ENCODE measurements around the gene KLK2. TPM values are rescaled to one million over a fixed set of nuclear protein-coding genes. Genes with fewer than 3 reads are reported as not detected.
A peak's percentile ranks its signal among the peaks of the same experiment; 100 is the strongest.

Gene KLK2
- total RNA-seq, 1 experiment from 2014 or later, result not detected

DNA sequence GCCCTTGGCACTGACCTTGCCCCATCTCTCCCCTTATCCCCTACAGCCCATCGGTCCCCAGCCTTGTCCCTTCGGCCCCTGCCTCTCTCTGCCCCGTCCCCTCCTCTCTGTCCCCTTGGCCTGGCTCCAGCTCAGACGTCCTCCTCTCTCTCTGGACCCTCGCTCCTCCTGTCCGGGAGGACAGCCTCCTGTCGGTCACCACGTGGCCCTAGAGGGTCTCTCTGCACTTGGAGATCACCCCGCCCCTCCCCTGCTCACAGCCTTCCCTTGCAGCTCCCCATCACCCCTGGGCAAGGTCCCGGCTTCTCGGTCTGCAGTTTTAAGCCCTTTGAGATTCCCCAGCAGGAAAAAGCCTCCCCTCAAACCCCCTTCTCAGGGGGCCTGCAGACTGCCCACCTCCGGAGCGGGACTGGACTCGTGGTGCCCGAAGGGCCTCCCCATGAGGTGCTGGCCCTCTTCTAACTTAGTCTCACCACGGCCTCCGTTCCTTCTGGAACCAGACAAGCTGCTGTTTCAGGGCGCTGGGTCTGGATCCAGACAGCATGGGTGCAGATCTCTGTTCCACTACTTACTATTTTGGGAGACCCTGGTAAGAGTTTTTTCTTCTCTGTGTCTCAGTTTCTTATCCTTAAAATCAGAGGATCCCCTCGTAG, 36.6 kb upstream of the KLK2 start:
- Histone ChIP-seq H3K36me3 (ENCODE audit: low read depth, low read length) (no peaks in the 10 kb centered on the region), H3K4me2 (ENCODE audit: low read length) (peak overlapping the region; percentile 73; the same call in 1 of the 2 replicates), H3K9me2 (replicated peaks; ENCODE audit: low read length) (no peaks in the 10 kb centered on the region), H3K4me1 (ENCODE audit: insufficient read depth, low read length) (peaks cover 3% of the 10 kb centered on the region; the same call in 1 of the 2 replicates), H3K27me3 (ENCODE audit: low read length) (peaks cover 49% of the 10 kb centered on the region), H4K20me1 (ENCODE audit: low read length) (no peaks in the 10 kb centered on the region), H3F3A (ENCODE audit: low read length, unreplicated experiment) (no peaks in the 10 kb centered on the region), H3K79me2 (ENCODE audit: low read length) (no peaks in the 10 kb centered on the region), H3K9ac (ENCODE audit: low read length) (no peak overlapping the region), H3K27ac (ENCODE audit: low read length) (no peak overlapping the region), H3K9me3 (ENCODE audit: low read length) (no peaks in the 10 kb centered on the region), H3K4me3 (ENCODE audit: low read length) (peak overlapping the region; percentile 56; the same call in 1 of the 2 replicates), H2AFZ (ENCODE audit: low read length) (peak overlapping the region; percentile 74; the same call in 1 of the 2 replicates)
- TF ChIP-seq, protein P1, sequence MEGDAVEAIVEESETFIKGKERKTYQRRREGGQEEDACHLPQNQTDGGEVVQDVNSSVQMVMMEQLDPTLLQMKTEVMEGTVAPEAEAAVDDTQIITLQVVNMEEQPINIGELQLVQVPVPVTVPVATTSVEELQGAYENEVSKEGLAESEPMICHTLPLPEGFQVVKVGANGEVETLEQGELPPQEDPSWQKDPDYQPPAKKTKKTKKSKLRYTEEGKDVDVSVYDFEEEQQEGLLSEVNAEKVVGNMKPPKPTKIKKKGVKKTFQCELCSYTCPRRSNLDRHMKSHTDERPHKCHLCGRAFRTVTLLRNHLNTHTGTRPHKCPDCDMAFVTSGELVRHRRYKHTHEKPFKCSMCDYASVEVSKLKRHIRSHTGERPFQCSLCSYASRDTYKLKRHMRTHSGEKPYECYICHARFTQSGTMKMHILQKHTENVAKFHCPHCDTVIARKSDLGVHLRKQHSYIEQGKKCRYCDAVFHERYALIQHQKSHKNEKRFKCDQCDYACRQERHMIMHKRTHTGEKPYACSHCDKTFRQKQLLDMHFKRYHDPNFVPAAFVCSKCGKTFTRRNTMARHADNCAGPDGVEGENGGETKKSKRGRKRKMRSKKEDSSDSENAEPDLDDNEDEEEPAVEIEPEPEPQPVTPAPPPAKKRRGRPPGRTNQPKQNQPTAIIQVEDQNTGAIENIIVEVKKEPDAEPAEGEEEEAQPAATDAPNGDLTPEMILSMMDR (conservative IDR thresholded peaks at IDR 0.05; ENCODE audit: low read depth, low read length), result no peak
- TF ChIP-seq EZH2phosphoT487 (IDR thresholded peaks at IDR 0.05; ENCODE audit: borderline replicate concordance, low read length), result no peak
- no peak for TF ChIP-seq EZH2 (IDR thresholded peaks at IDR 0.05; ENCODE audit: low read length, unreplicated experiment)
- ATAC-seq, result no peak
- CTCF ChIA-PET, result no interaction called here
- intact Hi-C loops (cut with micrococcal nuclease), result no loop called here
- POLR2A ChIA-PET (ENCODE audit: unreplicated experiment), result no interaction called here
- no peak for DNase-seq
- BruUV-seq (replicated peaks), result no TSS peak

DNA sequence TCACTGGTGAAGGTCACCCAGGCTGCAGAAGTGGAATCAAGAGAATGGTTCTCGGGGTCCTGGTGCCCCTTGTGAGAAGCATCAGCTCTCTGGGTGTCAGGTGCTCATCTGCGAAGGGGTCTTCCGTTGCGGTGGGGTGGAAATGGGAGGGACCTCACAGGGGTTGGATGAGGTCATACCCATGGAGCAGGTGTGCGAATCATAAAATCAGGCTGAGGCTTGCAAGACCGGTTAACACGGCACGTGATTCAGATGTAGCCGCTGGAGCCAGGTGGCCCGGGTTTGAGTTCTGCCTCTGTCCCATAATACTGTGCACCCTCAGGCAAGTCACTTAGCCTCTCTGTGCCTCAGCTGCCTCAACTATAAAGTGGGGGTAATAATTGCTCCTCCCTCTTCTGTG, 35.9 kb upstream of the KLK2 start:
- ChIA-PET CTCF (no interaction called here), POLR2A (ENCODE audit: unreplicated experiment) (no interaction called here)
- Histone ChIP-seq H3K9me3 (ENCODE audit: low read length) (no peaks in the 10 kb centered on the region), H3K9ac (ENCODE audit: low read length) (no peak overlapping the region), H3K27me3 (ENCODE audit: low read length) (peaks cover 56% of the 10 kb centered on the region), H3K4me2 (ENCODE audit: low read length) (no peak overlapping the region), H3K4me3 (ENCODE audit: low read length) (no peak overlapping the region), H3K9me2 (replicated peaks; ENCODE audit: low read length) (no peaks in the 10 kb centered on the region), H2AFZ (ENCODE audit: low read length) (no peak overlapping the region), H3K36me3 (ENCODE audit: low read depth, low read length) (no peaks in the 10 kb centered on the region), H4K20me1 (ENCODE audit: low read length) (no peaks in the 10 kb centered on the region), H3K4me1 (ENCODE audit: insufficient read depth, low read length) (peaks cover 3% of the 10 kb centered on the region; the same call in 1 of the 2 replicates), H3K79me2 (ENCODE audit: low read length) (no peaks in the 10 kb centered on the region), H3F3A (ENCODE audit: low read length, unreplicated experiment) (no peaks in the 10 kb centered on the region), H3K27ac (ENCODE audit: low read length) (no peak overlapping the region)
- DNase-seq (no peak), ATAC-seq (no peak)
- BruUV-seq (replicated peaks), result no TSS peak
- TF ChIP-seq, protein P1 (conservative IDR thresholded peaks at IDR 0.05; ENCODE audit: low read depth, low read length), result no peak
- TF ChIP-seq EZH2 (IDR thresholded peaks at IDR 0.05; ENCODE audit: low read length, unreplicated experiment) (no peak), EZH2phosphoT487 (IDR thresholded peaks at IDR 0.05; ENCODE audit: borderline replicate concordance, low read length) (no peak)
- intact Hi-C loops (cut with micrococcal nuclease), result no loop called here

DNA sequence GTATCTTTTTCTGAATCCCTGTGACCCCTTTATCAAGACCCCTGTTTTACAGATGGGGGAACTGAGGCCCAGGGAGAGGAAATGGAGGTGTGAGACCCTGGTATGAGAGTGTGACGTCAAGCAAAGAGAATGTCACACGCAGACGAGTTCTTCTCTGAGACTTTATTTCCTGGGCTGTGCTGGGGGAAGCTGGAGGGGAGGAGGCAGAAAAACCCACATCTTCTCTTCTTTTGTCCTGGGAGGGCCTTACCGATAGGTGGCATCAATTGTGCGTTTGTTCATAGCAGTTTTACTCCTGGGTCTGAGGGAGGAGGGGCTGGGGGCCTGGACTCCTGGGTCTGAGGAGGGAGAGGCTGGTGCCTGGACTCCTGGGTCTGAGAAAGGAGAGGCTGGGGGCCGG, 35.0 kb upstream of the KLK2 start:
- no TSS peak for BruUV-seq (replicated peaks)
- intact Hi-C loops (cut with micrococcal nuclease), result no loop called here
- ATAC-seq (peak; percentile 37), DNase-seq (peak; percentile 55)
- no peak overlapping the region for H3K9ac ChIP-seq (ENCODE audit: low read length)
- H3K4me2 ChIP-seq (ENCODE audit: low read length), result no peak overlapping the region
- ChIA-PET POLR2A (ENCODE audit: unreplicated experiment) (no interaction called here), CTCF (no interaction called here)
- H3K36me3 ChIP-seq (ENCODE audit: low read depth, low read length), result no peaks in the 10 kb centered on the region
- no peaks in the 10 kb centered on the region for H3K9me2 ChIP-seq (replicated peaks; ENCODE audit: low read length)
- H2AFZ ChIP-seq (ENCODE audit: low read length), result no peak overlapping the region
- TF ChIP-seq EZH2 (IDR thresholded peaks at IDR 0.05; ENCODE audit: low read length, unreplicated experiment), result no peak
- TF ChIP-seq EZH2phosphoT487 (IDR thresholded peaks at IDR 0.05; ENCODE audit: borderline replicate concordance, low read length), result no peak
- TF ChIP-seq, protein P1 (conservative IDR thresholded peaks at IDR 0.05; ENCODE audit: low read depth, low read length), result peak; percentile 68
- H3K79me2 ChIP-seq (ENCODE audit: low read length), result no peaks in the 10 kb centered on the region
- peaks cover 5% of the 10 kb centered on the region; the same call in 1 of the 2 replicates for H3K9me3 ChIP-seq (ENCODE audit: low read length)
- H3F3A ChIP-seq (ENCODE audit: low read length, unreplicated experiment), result no peaks in the 10 kb centered on the region
- peaks cover 3% of the 10 kb centered on the region; the same call in 1 of the 2 replicates for H3K4me1 ChIP-seq (ENCODE audit: insufficient read depth, low read length)
- H3K4me3 ChIP-seq (ENCODE audit: low read length), result no peak overlapping the region
- no peak overlapping the region for H3K27ac ChIP-seq (ENCODE audit: low read length)
- H3K27me3 ChIP-seq (ENCODE audit: low read length), result peaks cover 65% of the 10 kb centered on the region
- H4K20me1 ChIP-seq (ENCODE audit: low read length), result no peaks in the 10 kb centered on the region
